Thyroid gland (tissue), 4 donors: ENCODE measurements around the gene SETDB2.

ENCODE experiments used
- CTCF ChIP-seq, 6 experiments: fragments of 200-600 bp in 3 of 6; fragments of 450-650 bp in 3 of 6; sonication (generic) in 3 of 6; IDR thresholded peaks; one replicate each; pipeline ENCODE4 v1.5.1; 2016 to 2019; ENCODE audit warnings: antibody characterized with exemption in 6 of 6, mild to moderate bottlenecking in 2 of 6, inconsistent platforms in 1 of 6, moderate library complexity in 1 of 6
- POLR2A ChIP-seq, 2 donors: fragments of 450-650 bp; IDR thresholded peaks; one replicate each; pipeline ENCODE4 v1.6.1; 2017; ENCODE audit warnings: antibody characterized with exemption in 2 of 2, mild to moderate bottlenecking in 2 of 2, moderate library complexity in 1 of 2

GRCh38 chr13:49498206-49498605 is 54.1 kb downstream of the SETDB2 start:
- TF ChIP-seq CTCF (IDR thresholded peaks at IDR 0.05) (no peak), POLR2A (IDR thresholded peaks at IDR 0.05) (no peak)
